GM12878 (cell line): Measurements from ENCODE around the gene HID1. TPM values are rescaled to one million over a fixed set of nuclear protein-coding genes. Genes with fewer than 3 reads are reported as not detected.
A peak's percentile ranks its signal among the peaks of the same experiment; 100 is the strongest.

Experiments
- ATAC-seq: fragments of 200-7000 bp; cut with Tn5 transposase; 3 replicates; pipeline ENCODE4 v1.9.1; 2020; ENCODE audit warnings: mild to moderate bottlenecking, moderate library complexity
- BruUV-seq: library from RNA; stranded (reverse); fragments of 400-500 nt; replicated peaks from 2 replicates; lab custom pipeline; 2021; lab: Mats Ljungman, UMichigan
- CTCF ChIA-PET: fragments of 300-600 bp; sonication (Branson Sonifier 250); formaldehyde crosslinking; extraction: SDS; loops from one replicate; lab custom pipeline; 2021; ENCODE audit warnings: inconsistent platforms; lab: Yijun Ruan, JAX
- POLR2A ChIA-PET: fragments of 350-600 bp; formaldehyde crosslinking; extraction: SDS; loops from one replicate; lab custom pipeline; 2021; ENCODE audit warnings: inconsistent platforms; lab: Charles Lee
- RAD21 ChIA-PET: fragments of 300-600 bp; sonication (Branson Sonifier 250); formaldehyde crosslinking; loops from one replicate; lab custom pipeline; 2023; ENCODE audit warnings: antibody characterized with exemption; ENCODE audit not compliant: unreplicated experiment; lab: Charles Lee
- SMC1A ChIA-PET: fragments of 300-600 bp; sonication (Branson Sonifier 250); formaldehyde crosslinking; loops from one replicate; lab custom pipeline; 2023; ENCODE audit not compliant: unreplicated experiment, uncharacterized antibody; lab: Charles Lee
- DNase-seq: peaks from one replicate; pipeline ENCODE4 v3.0.0-alpha.2; 2011; ENCODE audit warnings: low read depth, low spot score
- FAIRE-seq: peaks from 3 replicates; lab custom pipeline; 2011; peaks lifted over from hg19 to GRCh38; lab: Jason Lieb, UNC
- H2AFZ ChIP-seq: 2 replicates; pipeline ENCODE4 v1.6.0; 2011; ENCODE audit warnings: low read depth, low read length, control low read depth; ENCODE audit not compliant: control insufficient read depth
- H3K27ac ChIP-seq: 2 replicates; pipeline ENCODE4 v1.5.1; 2011; ENCODE audit warnings: control low read depth; ENCODE audit not compliant: control insufficient read depth, insufficient read depth
- H3K27me3 ChIP-seq, 2 experiments: replicated peaks in 1 of 2; 2 replicates each; pipeline versions ENCODE4 v1.6.0 to v1.6.1; 2011; ENCODE audit warnings: low read length in 1 of 2; ENCODE audit not compliant: control insufficient read depth in 2 of 2, insufficient read depth in 2 of 2
- H3K36me3 ChIP-seq, 2 experiments: 2 replicates each; pipeline ENCODE4 v1.5.1; 2011; ENCODE audit warnings: low read length in 1 of 2; ENCODE audit not compliant: control insufficient read depth in 2 of 2, insufficient read depth in 2 of 2
- H3K4me1 ChIP-seq: 2 replicates; pipeline ENCODE4 v1.6.1; 2011; ENCODE audit warnings: mild to moderate bottlenecking, low read length, moderate library complexity, mixed read lengths; ENCODE audit not compliant: control insufficient read depth, insufficient read depth
- H3K4me2 ChIP-seq: 2 replicates; pipeline ENCODE4 v1.6.0; 2011; ENCODE audit warnings: control low read depth; ENCODE audit not compliant: control insufficient read depth, insufficient read depth
- H3K4me3 ChIP-seq: fragments of 200-600 bp; sonication (generic); 2 replicates; pipeline ENCODE4 v1.5.1; 2016
- H3K79me2 ChIP-seq: 2 replicates; pipeline ENCODE4 v1.6.0; 2011; ENCODE audit warnings: low read length; ENCODE audit not compliant: control insufficient read depth, insufficient read depth
- H3K9ac ChIP-seq: 2 replicates; pipeline ENCODE4 v1.8.0; 2011; ENCODE audit warnings: low read length, control low read depth, mixed read lengths; ENCODE audit not compliant: control insufficient read depth, insufficient read depth
- H3K9me3 ChIP-seq: replicated peaks from 3 replicates; pipeline ENCODE4 v1.5.1; 2011; ENCODE audit warnings: mild to moderate bottlenecking, low read length; ENCODE audit not compliant: control insufficient read depth, insufficient read depth
- H4K20me1 ChIP-seq: 2 replicates; pipeline ENCODE4 v1.6.0; 2011; ENCODE audit not compliant: control insufficient read depth, insufficient read depth
- BHLHE40 ChIP-seq, 2 experiments: fragments of 450-650 bp in 1 of 2; IDR thresholded peaks; 2 replicates each; pipeline ENCODE4 v1.6.1; 2011 to 2017; ENCODE audit warnings: low read depth in 2 of 2, borderline replicate concordance in 1 of 2, improper control_type of control experiment in 1 of 2, low read length in 1 of 2, mild to moderate bottlenecking in 1 of 2
- CBFB ChIP-seq: IDR thresholded peaks from 2 replicates; pipeline ENCODE4 v1.6.1; 2016; ENCODE audit warnings: antibody characterized with exemption, low read depth
- FOXM1 ChIP-seq: IDR thresholded peaks from 2 replicates; pipeline ENCODE4 v1.6.1; 2012; ENCODE audit warnings: low read depth, mild to moderate bottlenecking, inconsistent platforms, low read length, moderate library complexity
- MYC ChIP-seq: IDR thresholded peaks from 2 replicates; pipeline ENCODE4 v1.6.1; 2011; ENCODE audit warnings: mild to moderate bottlenecking, low read length, moderate library complexity, inconsistent platforms; ENCODE audit not compliant: insufficient read depth, insufficient replicate concordance, insufficient read length, severe bottlenecking
- RAD21 ChIP-seq: IDR thresholded peaks from 2 replicates; pipeline ENCODE4 v1.6.1; 2011; ENCODE audit warnings: mild to moderate bottlenecking, low read depth, low read length, moderate library complexity; ENCODE audit not compliant: insufficient read depth
- RUNX3 ChIP-seq: IDR thresholded peaks from 2 replicates; pipeline ENCODE4 v1.6.1; 2012; ENCODE audit warnings: low read length, inconsistent platforms
- SMARCA5 ChIP-seq: fragments of 450-650 bp; IDR thresholded peaks from 2 replicates; pipeline ENCODE4 v1.6.1; 2017; ENCODE audit warnings: mild to moderate bottlenecking
- SMC3 ChIP-seq: IDR thresholded peaks from 2 replicates; pipeline ENCODE4 v1.6.1; 2011; ENCODE audit warnings: low read length, improper control_type of control experiment, borderline replicate concordance
- YY1 ChIP-seq: IDR thresholded peaks from 2 replicates; pipeline ENCODE4 v1.6.1; 2011; ENCODE audit warnings: low read depth, mild to moderate bottlenecking, low read length
- ZNF24 ChIP-seq: fragments of 450-650 bp; IDR thresholded peaks from 2 replicates; pipeline ENCODE4 v1.6.1; 2017; ENCODE audit warnings: antibody characterized with exemption, mild to moderate bottlenecking
- ZSCAN29 ChIP-seq: fragments of 450-650 bp; IDR thresholded peaks from 2 replicates; pipeline ENCODE4 v1.6.1; 2017; ENCODE audit warnings: mild to moderate bottlenecking, moderate library complexity
- WGBS: methylation state at CpG from one replicate; pipeline ENCODE4 v1.1.6; 2016; ENCODE audit warnings: low lambda C conversion rate; ENCODE audit not compliant: insufficient replicate concordance, insufficient coverage; ENCODE audit errors: missing lambda C conversion rate; 5-methylcytosine and 5-hydroxymethylcytosine counted together
- in situ Hi-C: fragments of 300-500 bp; cut with MboI; formaldehyde crosslinking; loops from 9 replicates; pipeline ENCODE4 v1.14.3; 2018; ENCODE audit warnings: mixed read lengths
- intact Hi-C: fragments of 100-400 bp; cut with micrococcal nuclease; formaldehyde crosslinking; loops from one replicate; pipeline ENCODE4 v1.14.2; 2022; ENCODE audit not compliant: unreplicated experiment
- polyA plus RNA-seq, 11 experiments: library from polyadenylated mRNA; depleted of rRNA in 4 of 11; unstranded in 6 of 11; stranded (reverse) in 5 of 11; fragments of >200 nt; fragmentation: Nextera tagmentation in 4 of 11; fragmentation: Illumina TruSeq in 1 of 11; extraction: Ambion mirVana in 4 of 11; extraction: Trizol in 1 of 11; gene quantifications; 1 replicate in 1 of 11; 2 replicates in 10 of 11; pipeline versions ENCODE4 v1.2.1 to v1.2.3, GENCODE V29; 2011 to 2016; ENCODE audit warnings: inconsistent platforms in 2 of 11, missing spikeins in 2 of 11, low read depth in 1 of 11
- total RNA-seq, 4 experiments: library from RNA; depleted of rRNA in 3 of 4; stranded (reverse); fragments of >200 nt in 3 of 4; fragmentation: Illumina TruSeq in 1 of 4; extraction: Trizol in 1 of 4; gene quantifications; 2 replicates each; pipeline versions ENCODE4 v1.2.1 to v1.2.3, GENCODE V29; 2013 to 2021
- TF ChIP-seq, protein P1 (sequence below): IDR thresholded peaks from 2 replicates; pipeline ENCODE4 v1.6.1; 2012; ENCODE audit warnings: low read depth, low read length, improper control_type of control experiment
- TF ChIP-seq, protein P2 (sequence below), 3 experiments: IDR thresholded peaks in 2 of 3; conservative IDR thresholded peaks in 1 of 3; 2 replicates each; pipeline ENCODE4 v1.5.1; 2011; ENCODE audit warnings: low read depth in 3 of 3, low read length in 3 of 3, mild to moderate bottlenecking in 3 of 3, control low read depth in 2 of 3, moderate library complexity in 2 of 3, inconsistent platforms in 1 of 3, mixed read lengths in 1 of 3; ENCODE audit not compliant: control insufficient read depth in 2 of 3, insufficient read depth in 1 of 3; ENCODE audit errors: extremely low read depth in 1 of 3
- TF ChIP-seq, protein P3 (sequence below): IDR thresholded peaks from 2 replicates; pipeline ENCODE4 v1.6.1; 2012; ENCODE audit warnings: low read depth, low read length, improper control_type of control experiment

HID1 gene
- total and polyA plus RNA-seq, 10 of the 15 experiments (the other 5 are each of a cell fraction or from before 2014, with no cell fraction given) = 0.04 to 0.77 (median 0.32) TPM; not detected in 2

DNA sequence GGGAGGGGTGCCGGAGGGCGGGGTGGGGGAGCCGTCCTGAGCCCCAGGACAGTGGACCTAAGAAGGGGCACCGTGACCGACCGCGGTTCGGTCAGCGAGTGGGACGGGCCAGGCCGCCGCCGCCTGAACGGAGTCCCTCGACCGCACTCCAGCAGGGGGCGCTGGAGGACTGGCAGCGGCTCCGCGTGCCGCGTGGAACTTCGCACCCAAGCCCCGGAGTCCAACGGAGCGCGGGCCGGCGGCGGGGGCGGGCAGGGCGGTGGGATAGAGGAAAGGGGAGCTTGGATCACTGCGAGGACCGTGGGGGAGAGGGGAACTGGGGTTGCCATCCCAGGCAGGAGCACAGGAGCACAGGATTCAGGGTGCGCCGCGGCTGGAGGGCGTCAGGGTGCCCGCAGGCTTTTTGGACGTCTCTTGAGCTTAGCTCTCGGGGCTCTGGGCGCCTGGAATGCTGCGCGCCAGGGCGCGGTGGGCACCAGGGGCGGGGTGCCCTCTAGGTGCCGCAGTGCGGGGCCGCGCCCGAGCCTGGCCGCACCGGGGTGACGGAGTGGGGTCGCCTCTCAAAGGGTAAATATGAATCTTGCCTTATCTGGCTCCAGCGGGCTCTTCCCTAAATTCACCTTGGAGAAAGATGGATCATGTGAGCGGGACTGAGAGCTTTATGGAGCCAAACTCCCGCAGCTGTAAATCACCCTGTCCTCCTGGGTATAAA lies 48.9 kb downstream of the HID1 start:
- H3K4me3 ChIP-seq = no peak overlapping the region

More for the DNA sequence above, 48.9 kb downstream of the HID1 start:
- Histone ChIP-seq H3K79me2 (no peaks in the 10 kb centered on the region), H3K27me3 (peaks cover 11 to 16% of the 10 kb centered on the region in 2 experiments), H3K4me2 (no peak overlapping the region), H3K36me3 (no peaks in the 10 kb centered on the region), H3K4me1 (no peaks in the 10 kb centered on the region), H2AFZ (no peak overlapping the region), H4K20me1 (no peaks in the 10 kb centered on the region), H3K9ac (no peak overlapping the region), H3K9me3 (no peaks in the 10 kb centered on the region), H3K27ac (no peak overlapping the region)
- ChIA-PET POLR2A (no interaction called here), CTCF (interaction anchor here (0.6 to 12.6 kb wide), 6 partner anchors 15 to 279 kb away, joined by 3 to 274 read pairs (median 3); no protein-coding TSS in a partner anchor), RAD21 (interaction anchor here (0.9 to 8.1 kb wide), 4 partner anchors 10 to 327 kb away, joined by 3 to 73 read pairs (median 17); no protein-coding TSS in a partner anchor), SMC1A (interaction anchor here (1.8 to 6.8 kb wide), 2 partner anchors 21 to 36 kb away, joined by 4 to 73 read pairs; no protein-coding TSS in a partner anchor)
- DNase-seq = no peak
- in situ Hi-C loops = loop anchor here (5.0 kb wide), 1 partner anchor 34 kb away; no protein-coding TSS in a partner anchor
- whole genome bisulfite sequencing = 48% methylated on average over 29 of the region's 59 CpGs
- intact Hi-C loops = loop anchor here (1.0 kb wide), 1 partner anchor 37 kb away; no protein-coding TSS in a partner anchor
- TF ChIP-seq SMARCA5 (peak; percentile 53; the same call in 1 of the 2 replicates), SMC3 (peak; percentile 84), FOXM1 (no peak), RUNX3 (peak; percentile 89), CBFB (0 out of 2 replicates have a peak, but pooled peaks have one; percentile 27), ZNF24 (no peak), MYC (peak; percentile 19), RAD21 (peak; percentile 84), ZSCAN29 (no peak), YY1 (0 out of 2 replicates have a peak, but pooled peaks have one; percentile 56), BHLHE40 (IDR thresholded peaks at IDR 0.05; ENCODE audit: borderline replicate concordance in 1 of 2, low read depth in 2 of 2, low read length in 1 of 2) (peak in 1 of 2 experiments; percentile 59; a peak in 2 of 4 replicates)
- TF ChIP-seq, protein P1, sequence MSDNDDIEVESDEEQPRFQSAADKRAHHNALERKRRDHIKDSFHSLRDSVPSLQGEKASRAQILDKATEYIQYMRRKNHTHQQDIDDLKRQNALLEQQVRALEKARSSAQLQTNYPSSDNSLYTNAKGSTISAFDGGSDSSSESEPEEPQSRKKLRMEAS = peak; percentile 89
- TF ChIP-seq, protein P2, sequence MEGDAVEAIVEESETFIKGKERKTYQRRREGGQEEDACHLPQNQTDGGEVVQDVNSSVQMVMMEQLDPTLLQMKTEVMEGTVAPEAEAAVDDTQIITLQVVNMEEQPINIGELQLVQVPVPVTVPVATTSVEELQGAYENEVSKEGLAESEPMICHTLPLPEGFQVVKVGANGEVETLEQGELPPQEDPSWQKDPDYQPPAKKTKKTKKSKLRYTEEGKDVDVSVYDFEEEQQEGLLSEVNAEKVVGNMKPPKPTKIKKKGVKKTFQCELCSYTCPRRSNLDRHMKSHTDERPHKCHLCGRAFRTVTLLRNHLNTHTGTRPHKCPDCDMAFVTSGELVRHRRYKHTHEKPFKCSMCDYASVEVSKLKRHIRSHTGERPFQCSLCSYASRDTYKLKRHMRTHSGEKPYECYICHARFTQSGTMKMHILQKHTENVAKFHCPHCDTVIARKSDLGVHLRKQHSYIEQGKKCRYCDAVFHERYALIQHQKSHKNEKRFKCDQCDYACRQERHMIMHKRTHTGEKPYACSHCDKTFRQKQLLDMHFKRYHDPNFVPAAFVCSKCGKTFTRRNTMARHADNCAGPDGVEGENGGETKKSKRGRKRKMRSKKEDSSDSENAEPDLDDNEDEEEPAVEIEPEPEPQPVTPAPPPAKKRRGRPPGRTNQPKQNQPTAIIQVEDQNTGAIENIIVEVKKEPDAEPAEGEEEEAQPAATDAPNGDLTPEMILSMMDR (IDR thresholded peaks at IDR 0.05 in 2 of 3, conservative IDR thresholded peaks at IDR 0.05 in 1 of 3; ENCODE audit: control insufficient read depth in 2 of 3, extremely low read depth in 1 of 3, insufficient read depth in 1 of 3, low read depth in 3 of 3, low read length in 3 of 3) = peak; percentile 45 to 91 (median 88)
- TF ChIP-seq, protein P3, sequence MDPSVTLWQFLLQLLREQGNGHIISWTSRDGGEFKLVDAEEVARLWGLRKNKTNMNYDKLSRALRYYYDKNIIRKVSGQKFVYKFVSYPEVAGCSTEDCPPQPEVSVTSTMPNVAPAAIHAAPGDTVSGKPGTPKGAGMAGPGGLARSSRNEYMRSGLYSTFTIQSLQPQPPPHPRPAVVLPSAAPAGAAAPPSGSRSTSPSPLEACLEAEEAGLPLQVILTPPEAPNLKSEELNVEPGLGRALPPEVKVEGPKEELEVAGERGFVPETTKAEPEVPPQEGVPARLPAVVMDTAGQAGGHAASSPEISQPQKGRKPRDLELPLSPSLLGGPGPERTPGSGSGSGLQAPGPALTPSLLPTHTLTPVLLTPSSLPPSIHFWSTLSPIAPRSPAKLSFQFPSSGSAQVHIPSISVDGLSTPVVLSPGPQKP = no peak
- no TSS peak for BruUV-seq
- peak; percentile 88 for ATAC-seq
- FAIRE-seq = no peak
